Uterus (tissue), 2 donors: ENCODE data around the gene RFX7.

Experiments
- POLR2A ChIP-seq, 2 donors: fragments of 450-650 bp; IDR thresholded peaks; one replicate each; pipeline ENCODE4 v1.6.1; 2016; ENCODE audit warnings: antibody characterized with exemption in 2 of 2, mild to moderate bottlenecking in 1 of 2, moderate library complexity in 1 of 2
- TF ChIP-seq, protein P1 (sequence below), 4 experiments: fragments of 200-600 bp in 2 of 4; fragments of 450-650 bp in 2 of 4; sonication (generic) in 2 of 4; IDR thresholded peaks; one replicate each; pipeline ENCODE4 v1.5.1; 2016 to 2019; ENCODE audit warnings: antibody characterized with exemption in 4 of 4, mild to moderate bottlenecking in 2 of 4, moderate library complexity in 1 of 4

DNA sequence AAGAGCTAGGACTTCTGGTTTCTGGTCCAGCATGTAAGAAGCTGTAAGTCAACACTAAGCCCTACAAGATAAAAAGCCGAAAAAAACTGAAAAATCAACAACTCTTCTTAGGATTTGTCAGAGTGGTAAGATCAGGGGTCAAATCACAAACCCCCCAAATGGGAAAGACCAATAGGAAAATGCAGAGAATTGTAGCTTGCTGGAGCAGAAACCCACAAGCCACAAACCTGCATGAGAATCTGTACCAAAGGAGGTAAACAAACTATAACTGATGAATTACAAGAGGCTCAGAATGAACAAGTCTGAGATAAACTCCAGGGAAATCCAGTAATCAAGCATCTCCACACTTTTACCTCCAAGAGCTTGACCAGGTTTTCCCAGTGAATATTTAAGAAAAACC, 36.0 kb downstream of the RFX7 start:
- TF ChIP-seq, protein P1, sequence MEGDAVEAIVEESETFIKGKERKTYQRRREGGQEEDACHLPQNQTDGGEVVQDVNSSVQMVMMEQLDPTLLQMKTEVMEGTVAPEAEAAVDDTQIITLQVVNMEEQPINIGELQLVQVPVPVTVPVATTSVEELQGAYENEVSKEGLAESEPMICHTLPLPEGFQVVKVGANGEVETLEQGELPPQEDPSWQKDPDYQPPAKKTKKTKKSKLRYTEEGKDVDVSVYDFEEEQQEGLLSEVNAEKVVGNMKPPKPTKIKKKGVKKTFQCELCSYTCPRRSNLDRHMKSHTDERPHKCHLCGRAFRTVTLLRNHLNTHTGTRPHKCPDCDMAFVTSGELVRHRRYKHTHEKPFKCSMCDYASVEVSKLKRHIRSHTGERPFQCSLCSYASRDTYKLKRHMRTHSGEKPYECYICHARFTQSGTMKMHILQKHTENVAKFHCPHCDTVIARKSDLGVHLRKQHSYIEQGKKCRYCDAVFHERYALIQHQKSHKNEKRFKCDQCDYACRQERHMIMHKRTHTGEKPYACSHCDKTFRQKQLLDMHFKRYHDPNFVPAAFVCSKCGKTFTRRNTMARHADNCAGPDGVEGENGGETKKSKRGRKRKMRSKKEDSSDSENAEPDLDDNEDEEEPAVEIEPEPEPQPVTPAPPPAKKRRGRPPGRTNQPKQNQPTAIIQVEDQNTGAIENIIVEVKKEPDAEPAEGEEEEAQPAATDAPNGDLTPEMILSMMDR (IDR thresholded peaks at IDR 0.05): no peak
- TF ChIP-seq POLR2A (IDR thresholded peaks at IDR 0.05): no peak
